GM10847 (cell line): ENCODE data around the gene ABLIM1.

Experiments used
- POLR2A ChIP-seq: IDR thresholded peaks from 2 replicates; pipeline ENCODE4 v1.6.1; 2011; ENCODE audit not compliant: insufficient read length; ENCODE audit errors: extremely low read depth

The ABLIM1 gene

DNA sequence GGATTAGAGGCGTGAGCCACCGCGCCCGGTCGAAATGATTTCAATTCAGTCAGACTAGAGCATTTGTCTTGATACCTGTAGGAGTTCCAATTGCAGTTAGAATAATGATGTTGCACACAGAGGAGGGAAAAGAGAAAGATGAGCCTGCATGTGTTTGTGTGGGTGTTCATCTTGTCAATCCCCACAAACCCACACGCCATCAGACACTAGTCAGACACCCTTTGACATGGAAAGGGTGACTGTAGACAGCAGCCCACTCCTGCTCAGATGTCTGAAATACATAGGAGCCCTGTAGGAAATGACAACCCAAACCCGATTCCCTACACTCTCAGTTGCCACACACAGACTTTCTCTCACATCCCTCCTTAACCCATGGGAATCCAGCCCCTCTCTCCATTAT, 92.0 kb downstream of the ABLIM1 start:
- no peak for TF ChIP-seq POLR2A

DNA sequence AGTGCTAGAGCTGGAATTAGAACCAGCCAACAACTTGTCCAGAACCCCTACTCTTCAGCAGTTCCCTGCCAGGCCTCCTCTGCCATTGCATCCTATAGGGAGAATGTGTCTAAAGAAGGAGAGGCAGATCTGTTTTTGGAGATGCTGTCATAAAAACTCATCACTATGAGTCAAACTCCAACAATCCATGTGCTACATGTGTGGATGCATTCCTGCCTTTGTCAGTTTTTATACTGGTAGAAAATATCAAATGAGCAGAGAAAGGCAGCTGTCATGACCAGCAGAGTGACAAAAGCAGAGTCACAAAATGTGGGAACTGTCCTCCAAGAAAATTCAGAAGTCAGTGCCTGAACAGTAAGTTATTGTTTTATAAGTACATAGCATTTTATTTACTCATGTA, 93.0 kb downstream of the ABLIM1 start:
- TF ChIP-seq POLR2A, result no peak

- TF ChIP-seq POLR2A, result no peak
These were observed 97.0 kb downstream of the ABLIM1 start for GRCh38 chr10:114561008-114561523.

DNA sequence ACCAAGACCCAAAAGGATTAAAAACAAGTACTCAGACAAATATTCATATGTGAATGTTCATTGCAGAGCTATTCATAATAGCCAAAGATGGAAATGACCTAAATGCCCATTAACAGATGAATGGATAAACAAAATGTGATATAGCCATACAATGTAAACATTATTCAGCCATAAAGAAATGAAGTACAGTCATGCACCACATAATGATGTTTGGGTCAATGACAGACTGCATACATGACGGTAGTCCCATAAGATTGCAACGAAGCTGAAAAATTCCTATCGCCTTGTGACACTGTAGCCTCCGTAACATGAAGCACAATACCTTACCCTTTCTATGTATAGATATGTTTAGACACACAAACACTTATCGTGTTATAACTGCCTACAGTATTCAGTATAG, 97.9 kb downstream of the ABLIM1 start:
- TF ChIP-seq POLR2A, result no peak

- no peak for TF ChIP-seq POLR2A
These were observed 98.4 kb downstream of the ABLIM1 start for GRCh38 chr10:114559636-114560035.

- TF ChIP-seq POLR2A, result no peak
These were observed 100.2 kb downstream of the ABLIM1 start for GRCh38 chr10:114557854-114558253.

DNA sequence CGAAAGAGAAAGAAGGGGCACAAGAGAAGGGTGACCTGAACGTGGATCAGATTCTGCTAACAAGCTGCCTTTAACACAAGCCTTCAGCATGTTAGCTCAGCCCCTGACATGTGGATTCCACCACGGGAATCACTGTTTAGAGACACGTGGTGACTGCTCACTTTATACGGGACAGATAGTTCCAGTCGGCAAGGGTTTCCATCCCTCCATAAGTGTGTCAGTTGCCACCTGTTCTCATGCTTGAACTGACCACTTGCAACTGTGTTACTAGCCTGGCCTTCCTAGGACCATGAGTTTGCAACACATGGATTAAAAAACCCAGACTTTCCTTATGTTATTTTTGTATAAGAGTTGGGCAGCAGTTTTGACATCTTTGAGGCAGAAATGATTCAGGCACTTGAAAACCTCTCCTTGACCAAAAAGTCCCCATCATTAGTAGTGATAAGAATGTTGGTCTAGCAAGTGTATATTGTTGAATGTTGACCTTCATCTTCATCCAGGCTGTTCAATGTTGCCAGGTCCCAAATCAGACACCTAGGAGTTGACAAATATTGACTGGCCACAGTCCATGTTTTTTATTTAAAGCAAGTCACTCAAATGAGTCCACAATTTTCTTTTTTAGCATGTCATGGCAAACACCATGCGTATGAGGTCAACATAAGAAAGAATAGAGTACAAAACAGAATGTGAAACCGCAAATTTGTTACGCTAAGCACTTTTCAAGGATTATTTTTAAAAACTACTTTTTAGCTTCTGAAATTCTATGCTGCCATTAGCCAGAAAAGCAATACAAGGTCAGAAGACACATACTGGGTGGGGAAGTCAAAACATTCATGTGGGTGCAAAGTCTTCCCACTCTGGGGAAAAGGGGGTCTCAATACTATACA, 101.6 kb downstream of the ABLIM1 start:
- no peak for TF ChIP-seq POLR2A

DNA sequence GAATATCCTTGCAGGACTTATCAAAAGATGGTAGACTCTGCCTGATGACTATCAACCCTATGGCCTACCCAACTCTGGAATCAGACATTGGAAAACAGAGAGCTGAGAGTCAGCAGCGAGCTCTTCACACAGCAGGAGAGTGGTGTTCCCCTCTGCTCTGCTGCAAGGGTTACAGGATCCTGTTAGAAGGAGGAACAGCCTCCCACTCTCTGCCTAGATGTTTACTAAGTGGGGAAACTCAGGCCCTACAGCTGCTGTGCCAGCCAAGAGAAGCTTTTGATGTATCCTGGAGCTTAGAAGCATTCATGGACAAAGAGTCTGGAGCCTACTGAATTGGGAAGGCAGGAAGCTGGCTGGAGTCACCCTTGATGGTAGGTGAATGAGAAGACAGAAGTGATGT, 104.6 kb downstream of the ABLIM1 start:
- no peak for TF ChIP-seq POLR2A

GRCh38 chr10:114552050-114552449, 106.0 kb downstream of the ABLIM1 start:
- no peak for TF ChIP-seq POLR2A

- no peak for TF ChIP-seq POLR2A
These were observed 106.5 kb downstream of the ABLIM1 start for GRCh38 chr10:114551636-114551972.

GRCh38 chr10:114550756-114551635, 107.1 kb downstream of the ABLIM1 start:
- no peak for TF ChIP-seq POLR2A

GRCh38 chr10:114548662-114549061, 109.4 kb downstream of the ABLIM1 start:
- no peak for TF ChIP-seq POLR2A

GRCh38 chr10:114547514-114547913, 110.6 kb downstream of the ABLIM1 start:
- TF ChIP-seq POLR2A, result no peak

DNA sequence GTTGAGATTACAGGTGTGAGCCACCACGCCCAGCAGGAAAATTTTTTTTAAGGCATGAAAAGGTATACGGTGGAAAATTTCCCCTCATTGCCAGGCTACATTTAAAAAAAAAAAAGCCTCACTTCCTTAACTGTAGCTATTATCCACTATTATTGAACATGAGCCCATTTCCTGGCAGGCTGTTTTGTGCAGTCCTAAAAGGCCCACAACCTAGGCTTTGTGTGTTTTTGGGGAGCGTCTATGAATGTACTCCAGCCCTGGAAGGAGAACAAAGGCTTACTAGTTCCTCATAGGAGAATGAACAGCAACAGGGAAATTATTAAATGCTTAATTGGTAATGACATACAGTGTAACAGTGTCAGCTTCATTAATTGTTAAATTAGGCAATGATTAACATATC, 111.0 kb downstream of the ABLIM1 start:
- TF ChIP-seq POLR2A, result no peak

- TF ChIP-seq POLR2A, result no peak
These were observed 112.3 kb downstream of the ABLIM1 start for GRCh38 chr10:114545819-114546218.

- no peak for TF ChIP-seq POLR2A
These were observed 113.0 kb downstream of the ABLIM1 start for GRCh38 chr10:114545071-114545470.
